Measurements from ENCODE around the gene NTM. TPM values are rescaled to one million over a fixed set of nuclear protein-coding genes. Genes with fewer than 3 reads are reported as not detected.

The NTM gene
- total and polyA plus RNA-seq, 2 of the 8 experiments (the other 6 are each of a cell fraction or from before 2014, with no cell fraction given): 13.4 to 20.0 TPM

- TF ChIP-seq CHD7 (IDR thresholded peaks at IDR 0.05; ENCODE audit: insufficient replicate concordance, low read length): no peak
These were observed 19.5 kb upstream of the NTM start (continued) for GRCh38 chr11:131350872-131351271.
